GM19455 (cell line): Measurements from ENCODE around the gene SLC2A11.
A peak's percentile ranks its signal among the peaks of the same experiment; 100 is the strongest.
"Not testable (repeated sequence)": the region's sequence is repeated elsewhere in the genome, so short reads cannot be mapped to it uniquely, and the experiment has no call there.

Source experiments
- ATAC-seq: cut with Tn5 transposase; IDR thresholded peaks from one replicate; pipeline ENCODE4 v1.9.1; 2021; ENCODE audit not compliant: unreplicated experiment

The SLC2A11 gene

DNA sequence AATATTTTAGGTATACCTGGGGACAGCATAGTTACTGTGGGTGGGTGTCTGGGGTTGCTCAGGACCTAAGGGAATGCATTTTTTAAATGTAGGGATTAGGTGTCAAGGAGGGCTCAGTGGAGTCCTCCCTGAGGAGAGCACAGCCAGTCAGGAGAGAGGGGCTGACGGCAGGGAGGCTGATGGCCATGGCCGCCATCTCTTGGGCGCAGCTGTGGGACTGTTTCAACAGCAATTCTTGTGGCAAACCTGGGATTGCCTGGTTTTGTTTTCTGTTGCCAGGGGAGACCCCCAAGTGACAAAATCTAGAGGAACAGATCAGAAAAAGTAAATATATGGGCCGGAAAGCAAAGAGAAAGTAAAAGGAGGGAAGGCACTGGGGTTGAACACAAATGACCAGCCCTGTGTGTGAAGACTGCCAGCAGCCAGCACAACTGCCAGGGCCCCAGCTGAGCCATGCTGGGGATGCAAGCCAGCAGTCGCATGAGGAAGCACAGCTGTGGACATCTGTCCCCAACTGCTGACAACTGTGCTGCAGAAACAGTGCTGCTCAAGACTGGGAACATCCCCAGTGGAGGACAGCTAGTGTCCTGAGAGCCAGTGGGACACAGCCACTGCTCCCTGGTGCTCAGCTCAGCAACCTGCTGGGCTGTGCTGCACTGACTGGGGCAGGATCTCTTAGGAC, 47.0 kb downstream of the SLC2A11 start:
- no peak for ATAC-seq

DNA sequence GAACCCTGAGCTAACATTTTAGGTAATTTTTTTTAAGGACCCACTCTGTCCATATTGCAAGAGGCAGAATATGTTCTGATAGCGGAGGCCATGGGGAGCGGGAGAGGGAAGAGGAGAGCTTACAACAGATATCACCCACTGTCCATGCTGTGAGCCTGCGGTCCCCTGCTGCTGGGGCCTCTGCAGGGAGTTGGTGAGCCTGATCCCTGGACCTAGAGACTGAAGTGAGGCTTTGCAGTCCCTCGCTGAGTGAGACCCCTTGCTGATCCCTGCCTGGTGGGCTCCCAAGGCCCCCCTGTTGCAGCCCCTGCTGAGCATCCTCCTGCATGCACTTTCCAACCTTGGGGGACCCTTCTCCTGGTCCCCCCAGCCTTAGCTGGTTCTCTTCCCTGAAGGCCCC, 49.0 kb downstream of the SLC2A11 start:
- no peak for ATAC-seq

GRCh38 chr22:23907423-23907822, 49.7 kb downstream of the SLC2A11 start:
- not testable (repeated sequence) for ATAC-seq

DNA sequence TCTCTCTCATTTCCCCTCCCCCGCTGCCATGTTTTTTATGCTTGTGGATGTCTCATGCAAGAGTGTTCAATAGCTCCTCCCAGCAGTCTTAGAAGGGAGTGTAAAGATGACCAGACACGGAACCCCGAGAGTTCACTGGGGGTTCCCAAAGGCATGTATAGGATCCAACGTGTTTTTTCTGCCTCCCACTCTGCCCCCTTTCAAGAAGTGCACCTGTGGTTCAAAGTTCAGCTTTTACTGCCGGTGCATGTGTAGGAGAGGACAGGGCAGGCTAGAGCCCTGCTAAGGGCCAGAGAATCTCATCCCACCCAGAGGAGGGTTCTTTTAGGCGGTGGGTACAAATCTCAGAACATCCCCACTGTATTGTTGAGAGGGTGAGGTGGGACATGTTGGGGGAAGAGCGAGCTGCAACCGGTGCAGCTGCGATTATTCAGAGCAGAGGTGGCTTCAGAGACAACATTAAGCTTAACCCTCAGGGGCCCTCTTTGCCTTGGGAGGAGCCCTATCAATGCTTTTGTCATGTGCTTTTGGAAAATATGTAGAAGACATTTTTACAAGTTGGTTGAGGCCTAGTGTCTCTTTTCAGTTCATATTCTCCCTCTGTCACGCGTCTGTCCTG, 51.0 kb downstream of the SLC2A11 start:
- ATAC-seq: no peak

GRCh38 chr22:23909296-23909898, 51.7 kb downstream of the SLC2A11 start:
- no peak for ATAC-seq

DNA sequence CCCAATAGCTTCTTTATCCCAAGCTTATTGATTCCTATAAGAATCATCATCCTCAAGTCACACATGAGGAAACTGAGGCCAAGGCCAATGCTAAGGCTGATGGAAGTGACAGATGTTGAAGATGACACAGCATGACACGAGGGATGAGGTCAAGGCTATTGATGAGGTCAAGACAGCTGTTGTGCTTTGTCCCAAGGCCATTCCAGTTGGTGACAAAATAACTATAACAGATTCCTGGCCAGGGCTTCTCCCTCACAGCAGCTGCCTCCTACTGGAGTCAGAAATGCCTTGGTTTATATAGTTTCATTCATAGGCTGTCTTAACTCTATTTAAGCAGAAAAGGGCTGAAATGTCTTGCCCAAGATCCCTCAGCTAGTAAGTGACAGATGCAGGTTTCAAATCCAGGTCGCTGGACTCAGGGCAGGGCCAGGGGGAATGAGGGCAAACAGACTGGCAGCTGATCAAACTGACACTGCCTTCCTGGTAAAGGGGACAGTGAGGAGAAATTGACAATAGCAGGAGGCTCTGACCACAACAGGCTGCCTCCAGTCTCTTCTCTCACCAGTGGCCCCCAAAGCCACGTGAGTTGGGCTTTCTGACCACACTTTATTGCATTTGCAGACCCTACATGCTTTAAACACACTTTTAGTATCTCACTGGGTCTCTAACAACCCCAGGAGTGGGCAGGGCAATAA, 53.0 kb downstream of the SLC2A11 start:
- ATAC-seq: no peak

- ATAC-seq: no peak
Measured at GRCh38 chr22:23911318-23911980, 53.8 kb downstream of the SLC2A11 start.

GRCh38 chr22:23912293-23912903, 54.7 kb downstream of the SLC2A11 start:
- ATAC-seq: no peak

DNA sequence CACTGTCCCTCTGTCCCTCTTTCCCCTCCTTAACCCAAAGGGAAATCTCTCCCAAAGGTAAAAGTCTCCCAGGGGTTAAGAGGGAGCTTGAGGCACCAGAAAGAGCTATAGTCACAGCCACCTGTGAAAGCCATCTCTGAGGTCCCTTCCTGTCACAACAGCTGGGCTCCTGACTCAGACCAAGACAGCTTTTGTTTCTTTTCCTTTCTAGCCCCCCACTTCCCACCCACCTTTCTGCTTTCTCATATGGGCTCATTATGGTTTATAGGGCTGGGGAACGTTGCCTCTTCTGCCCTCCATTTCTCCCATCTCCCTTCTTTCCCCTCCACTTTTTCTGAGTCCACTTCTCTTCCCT, 55.6 kb downstream of the SLC2A11 start:
- peak; percentile 12 for ATAC-seq

GRCh38 chr22:23913661-23914353, 56.1 kb downstream of the SLC2A11 start:
- peak; percentile 88 for ATAC-seq

DNA sequence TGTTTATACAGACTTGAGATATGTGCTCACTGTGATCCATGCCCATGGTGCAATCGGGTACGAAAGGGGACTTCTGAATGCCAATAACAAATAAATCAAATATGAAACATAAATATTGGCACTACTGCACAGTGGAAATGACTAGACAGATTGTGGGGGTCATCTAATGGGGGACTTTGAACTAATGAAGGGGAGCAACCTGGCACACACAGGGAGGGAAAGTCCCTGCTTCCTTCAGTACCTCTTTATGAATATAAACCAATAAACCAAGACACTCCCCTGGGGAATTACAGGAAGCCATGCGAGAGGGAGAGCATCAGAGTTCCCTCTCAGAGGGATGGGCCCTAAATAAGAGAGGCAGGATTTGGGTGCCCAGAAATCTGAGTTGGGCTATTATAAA, 57.6 kb downstream of the SLC2A11 start:
- no peak for ATAC-seq

GRCh38 chr22:23920267-23920611, 62.6 kb downstream of the SLC2A11 start:
- not testable (repeated sequence) for ATAC-seq

- ATAC-seq: not testable (repeated sequence)
Measured at GRCh38 chr22:23921586-23922201, 64.0 kb downstream of the SLC2A11 start.

DNA sequence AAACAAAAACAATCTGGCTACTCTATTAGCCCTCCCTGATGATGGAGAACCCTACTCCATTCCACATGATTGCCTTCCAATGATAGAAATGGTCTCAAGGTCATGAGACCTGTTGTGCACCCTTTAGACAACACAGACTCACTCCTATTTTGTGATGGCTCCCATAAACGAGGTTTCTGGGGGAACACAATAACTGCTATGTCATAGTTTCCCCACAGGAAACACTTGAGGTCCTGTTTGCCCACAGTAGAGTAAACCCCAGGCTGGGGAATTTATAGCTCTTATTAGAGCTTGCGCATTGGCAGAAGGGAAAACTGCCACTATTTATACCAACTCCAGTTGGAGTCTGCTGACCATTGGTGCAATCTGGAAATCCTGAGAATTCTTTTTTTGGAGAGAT, 65.2 kb downstream of the SLC2A11 start:
- no peak for ATAC-seq

- no peak for ATAC-seq
Measured at GRCh38 chr22:23925020-23925606, 67.4 kb downstream of the SLC2A11 start.

DNA sequence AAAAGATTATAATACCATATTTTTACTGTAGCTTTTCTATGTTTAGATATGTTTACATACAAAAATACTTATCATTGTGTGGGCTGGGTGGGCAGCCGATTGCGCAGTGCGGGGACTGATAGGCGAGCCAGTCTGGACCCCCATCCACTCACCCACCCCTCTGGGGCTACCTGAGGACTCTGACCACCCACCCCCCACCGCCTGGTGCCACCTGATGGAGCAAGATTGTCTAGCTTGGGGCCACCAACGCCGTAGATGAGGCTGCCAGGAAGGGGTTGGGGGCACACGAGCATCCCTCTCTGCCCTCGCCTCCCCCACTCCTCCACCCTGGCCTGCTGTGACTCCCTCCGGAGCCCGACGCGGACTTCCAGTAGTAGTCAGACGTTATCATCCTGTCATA, 68.9 kb downstream of the SLC2A11 start:
- ATAC-seq: no peak
